Raji (cell line): ENCODE results near the gene CCL27.

Experiments used
- POLR2A ChIP-seq: IDR thresholded peaks from 2 replicates; pipeline ENCODE4 v1.6.1; 2011; ENCODE audit warnings: low read depth, low read length, control low read depth; ENCODE audit not compliant: insufficient read depth

CCL27 gene

DNA sequence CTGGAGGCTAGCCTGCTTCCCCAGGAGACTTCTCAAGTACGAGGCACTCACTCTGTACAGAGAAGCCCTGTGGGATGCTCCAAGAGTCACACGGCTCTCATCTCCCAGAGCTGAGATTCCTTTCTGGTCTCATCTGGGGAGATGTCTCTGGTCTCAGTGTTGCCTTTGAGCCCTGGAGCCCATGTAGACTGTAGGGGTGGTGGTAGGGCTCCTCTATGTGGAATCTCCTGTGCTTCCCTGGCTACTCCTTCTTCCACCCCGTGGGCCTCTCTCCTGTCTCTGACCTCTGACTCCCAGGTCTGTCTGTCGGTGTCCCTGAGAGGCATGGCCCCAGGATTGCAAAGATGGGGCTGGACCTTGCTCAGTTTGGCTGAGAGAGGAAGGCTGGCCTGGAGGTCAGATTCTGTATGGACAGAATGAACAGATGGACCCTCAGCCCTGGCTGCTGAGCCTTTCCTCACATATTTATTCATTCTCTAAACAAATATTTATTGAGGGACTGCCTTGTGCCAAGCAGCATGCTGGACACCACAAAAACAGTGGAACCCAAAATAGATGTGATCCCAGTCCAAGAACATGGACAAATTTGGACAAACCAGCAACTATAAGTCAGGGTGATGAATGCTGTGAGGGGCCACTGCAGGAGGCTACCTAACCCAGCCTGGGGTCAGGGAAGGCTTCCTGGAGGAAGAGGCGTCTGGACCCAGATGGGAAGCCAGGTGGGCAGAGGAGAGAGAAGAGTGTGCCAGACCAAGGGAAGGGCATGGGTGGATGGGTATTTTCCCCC lies 26.1 kb upstream of the CCL27 start:
- no peak for TF ChIP-seq POLR2A

DNA sequence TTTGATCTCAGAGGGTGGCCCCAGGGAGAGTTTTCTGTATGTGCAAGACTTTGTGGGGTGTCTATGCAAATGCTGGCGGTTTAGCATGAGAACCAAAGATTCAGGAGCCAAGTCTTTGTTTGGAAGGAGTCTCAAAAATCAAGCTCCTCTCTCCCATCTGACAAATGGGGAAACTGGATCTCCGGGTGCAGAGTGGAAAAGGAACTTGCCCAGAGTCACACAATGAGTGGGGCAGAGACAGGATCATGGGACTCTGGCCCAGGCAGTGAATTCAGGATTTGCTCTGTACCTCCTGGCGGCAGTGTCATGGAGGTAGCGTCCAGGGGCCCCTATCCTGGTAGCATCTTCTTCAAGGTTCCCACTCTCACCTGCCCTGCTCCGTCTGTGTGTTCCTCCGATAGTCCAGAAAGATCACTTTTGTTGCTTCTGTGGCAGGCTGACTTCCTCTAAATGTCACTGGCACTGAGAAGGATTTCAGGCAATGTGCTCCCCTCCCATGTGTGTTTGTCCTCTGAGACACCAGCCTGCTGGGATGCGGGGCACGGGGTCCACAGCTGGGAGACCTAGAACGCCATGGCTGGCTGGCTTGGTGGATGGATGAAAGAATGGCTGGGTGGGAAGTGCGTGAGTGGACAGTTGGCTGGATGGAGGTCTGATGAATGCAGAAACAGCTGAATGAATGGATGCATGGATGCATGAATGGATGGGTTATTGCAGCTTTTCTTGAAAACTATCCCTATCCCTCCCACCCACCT lies 25.0 kb upstream of the CCL27 start:
- no peak for TF ChIP-seq POLR2A

DNA sequence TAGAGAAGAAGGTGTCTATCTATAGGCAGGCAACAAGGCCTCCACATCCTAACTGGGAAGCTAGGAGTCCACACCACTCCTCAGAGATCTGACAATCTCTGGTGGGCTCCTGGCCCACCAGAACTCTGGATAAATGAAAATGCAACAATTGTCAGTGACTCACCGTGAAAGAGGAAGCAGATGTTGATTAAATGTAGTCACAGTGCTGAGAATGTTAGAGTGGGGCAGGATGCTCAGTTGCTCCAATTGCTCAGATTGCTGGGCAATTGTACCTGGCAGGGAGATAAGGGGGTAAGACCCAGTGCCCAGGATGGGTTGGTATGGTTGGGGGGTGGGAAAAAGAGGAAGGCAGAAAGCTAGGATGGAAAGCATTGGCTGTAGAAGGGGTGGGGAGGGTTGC lies 24.3 kb upstream of the CCL27 start:
- no peak for TF ChIP-seq POLR2A

DNA sequence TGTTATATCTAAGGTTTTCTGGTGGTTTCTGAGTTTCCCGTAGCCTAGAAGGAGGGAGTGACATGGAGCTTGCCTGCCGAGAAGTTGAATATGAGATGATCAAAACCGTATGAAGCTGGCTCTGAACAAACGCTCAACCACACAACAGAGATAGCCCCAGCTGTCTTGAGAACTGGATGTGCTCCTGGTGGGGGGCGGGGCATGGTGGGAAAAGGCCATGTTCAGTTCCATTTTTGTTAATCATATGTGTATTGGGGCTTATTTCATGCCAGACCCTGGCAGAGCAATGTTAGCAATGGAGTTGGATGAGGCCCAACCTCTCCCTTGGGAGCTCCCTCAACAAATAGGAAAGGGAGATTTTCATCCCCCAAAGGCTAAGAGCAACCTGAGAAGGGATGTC lies 23.8 kb upstream of the CCL27 start:
- no peak for TF ChIP-seq POLR2A

DNA sequence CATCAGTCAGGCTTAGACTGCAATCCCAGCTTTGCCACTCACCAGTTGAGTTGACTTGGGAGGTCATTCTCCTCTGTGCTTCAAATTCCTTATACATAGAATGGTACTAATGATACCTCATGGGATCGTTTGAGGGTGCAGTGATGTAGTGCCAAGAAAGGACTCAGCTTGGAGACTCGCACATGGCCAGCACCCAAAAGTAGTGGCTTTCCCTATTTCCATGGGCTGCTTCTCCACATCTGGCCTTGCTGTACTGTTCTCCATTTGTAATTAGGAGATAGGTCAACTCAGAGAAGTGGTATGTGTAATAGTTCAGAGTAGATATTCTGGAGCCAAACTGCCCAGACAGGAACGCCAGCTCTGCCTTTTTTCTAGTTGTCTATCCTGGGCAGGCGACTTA lies 23.1 kb upstream of the CCL27 start:
- no peak for TF ChIP-seq POLR2A

DNA sequence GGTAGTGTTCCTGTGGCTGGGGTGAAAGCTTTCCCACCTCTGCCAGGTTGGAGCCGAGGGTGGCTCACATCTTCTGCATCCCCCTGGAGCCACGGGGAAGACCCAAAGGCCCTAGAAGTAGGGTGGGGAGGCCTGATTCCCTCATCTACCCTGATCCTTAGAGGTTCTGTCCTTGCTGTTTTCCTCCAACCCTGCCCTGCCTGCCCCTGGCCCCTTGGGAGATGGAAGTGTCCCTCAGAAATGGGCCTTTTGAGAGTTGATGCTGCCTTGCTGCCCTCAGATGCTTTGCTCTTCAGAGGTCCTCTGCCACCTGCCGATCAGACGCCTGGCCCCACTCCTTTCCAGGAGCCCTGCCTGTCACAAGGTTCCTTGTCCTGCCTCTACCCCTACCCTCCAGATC lies 22.4 kb upstream of the CCL27 start:
- TF ChIP-seq POLR2A = no peak

DNA sequence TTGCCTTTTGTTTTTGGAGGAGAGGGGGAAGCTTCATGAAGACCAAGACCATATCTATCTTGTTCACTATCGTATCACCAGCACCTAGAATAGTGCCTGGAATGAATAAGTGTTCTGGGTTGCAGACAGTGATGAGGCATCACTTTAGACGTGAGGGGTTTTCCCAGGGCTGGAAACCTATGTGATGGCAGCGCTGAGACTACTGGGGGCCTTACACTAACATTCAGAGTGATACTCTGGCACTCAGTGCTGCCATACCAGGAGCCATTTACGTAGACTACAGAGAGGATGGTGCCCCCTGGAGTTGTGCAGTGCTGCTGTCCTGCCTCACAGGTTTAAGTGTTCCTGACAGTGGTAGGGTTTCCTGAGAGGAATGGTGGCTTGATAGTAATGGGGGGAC lies 21.7 kb upstream of the CCL27 start:
- TF ChIP-seq POLR2A = no peak

DNA sequence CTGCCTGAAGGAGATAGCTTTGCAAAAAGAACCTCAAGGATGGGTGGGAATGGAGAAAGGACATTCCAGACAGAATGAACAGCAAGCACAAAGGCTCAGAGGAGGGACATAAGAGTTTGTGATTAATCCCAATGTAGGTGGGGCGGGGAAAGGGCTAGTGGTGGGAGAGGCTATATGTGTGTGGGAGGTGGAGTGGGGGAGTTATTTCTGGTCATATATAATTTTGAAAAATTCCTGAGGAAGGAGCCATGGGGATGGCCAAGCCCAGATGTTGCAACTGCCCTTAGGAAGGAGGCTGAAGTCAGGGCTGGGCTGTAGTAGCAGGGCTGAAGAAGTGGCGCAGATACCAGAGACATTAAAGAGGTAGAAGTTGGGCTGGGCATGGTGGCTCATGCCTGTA lies 13.4 kb upstream of the CCL27 start:
- TF ChIP-seq POLR2A = no peak

DNA sequence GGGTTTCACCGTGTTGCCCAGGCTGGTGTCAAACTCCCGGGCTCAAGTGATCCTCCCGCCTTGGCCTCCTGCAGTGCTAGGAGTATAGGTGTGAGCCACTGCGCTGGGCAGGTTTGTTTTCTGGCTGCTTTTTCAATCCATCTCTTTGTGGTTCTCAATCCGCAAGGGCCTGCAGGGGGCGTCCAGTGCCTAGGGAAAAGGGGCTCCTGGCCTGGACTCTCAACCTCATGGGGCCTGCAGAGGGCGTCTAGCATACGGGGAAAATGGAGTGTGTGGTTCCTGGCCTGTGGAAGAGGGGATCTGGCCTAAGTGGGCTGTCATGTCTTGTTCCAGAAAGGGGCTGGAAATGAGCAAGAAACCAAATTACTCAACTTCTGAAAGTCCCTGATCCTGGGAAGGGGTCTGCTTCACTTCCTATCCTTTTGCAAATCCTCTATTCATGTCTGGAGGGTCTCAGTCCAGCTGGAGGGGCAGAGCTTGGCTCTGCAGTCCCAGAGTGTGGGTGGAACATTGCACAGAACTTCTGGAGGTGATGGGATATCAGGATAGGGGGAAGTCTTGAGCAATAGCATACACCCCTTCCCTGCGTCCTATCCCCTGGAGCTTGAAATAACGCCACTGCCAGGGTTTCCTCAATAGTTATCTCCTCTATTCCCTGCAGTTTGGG lies 12.7 kb upstream of the CCL27 start:
- TF ChIP-seq POLR2A = no peak

DNA sequence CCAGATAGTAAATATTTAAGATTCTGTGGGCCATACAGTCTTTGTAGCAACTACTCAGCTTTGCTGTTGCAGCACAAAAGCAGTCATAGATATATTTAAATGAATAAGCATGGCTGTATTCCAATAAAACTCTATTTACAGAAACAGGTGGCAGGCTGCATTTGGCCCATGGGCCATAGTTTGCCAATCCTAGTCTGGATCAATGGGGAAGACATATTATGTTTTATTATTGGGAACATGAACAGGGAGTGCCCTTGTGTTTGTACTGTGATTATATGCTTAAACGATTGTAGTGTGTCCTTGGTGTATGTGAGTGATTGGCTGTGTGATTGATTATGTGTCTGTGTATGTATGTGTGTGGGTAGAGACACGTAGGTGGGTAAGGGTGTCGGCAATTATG lies 12.0 kb upstream of the CCL27 start:
- TF ChIP-seq POLR2A = no peak

DNA sequence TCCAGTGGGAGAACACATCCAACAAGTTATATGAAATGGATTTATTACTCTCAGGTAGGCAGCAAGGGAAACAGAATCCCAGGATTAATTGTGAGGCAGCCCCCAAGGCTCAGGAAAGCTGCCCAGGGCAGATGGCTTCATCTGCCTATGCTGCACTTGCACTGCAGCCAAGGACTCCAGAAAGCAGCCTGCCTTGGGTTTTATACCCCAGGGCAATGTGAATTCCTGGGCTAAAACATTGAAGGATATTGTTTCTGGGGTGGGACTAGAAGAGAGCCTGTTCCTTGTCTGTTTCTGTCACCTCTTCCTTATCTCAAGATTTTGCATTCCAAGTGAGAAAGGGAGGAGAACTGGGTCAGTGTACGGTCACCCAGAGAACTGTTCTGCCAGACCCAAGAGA lies 8.8 kb upstream of the CCL27 start:
- no peak for TF ChIP-seq POLR2A

DNA sequence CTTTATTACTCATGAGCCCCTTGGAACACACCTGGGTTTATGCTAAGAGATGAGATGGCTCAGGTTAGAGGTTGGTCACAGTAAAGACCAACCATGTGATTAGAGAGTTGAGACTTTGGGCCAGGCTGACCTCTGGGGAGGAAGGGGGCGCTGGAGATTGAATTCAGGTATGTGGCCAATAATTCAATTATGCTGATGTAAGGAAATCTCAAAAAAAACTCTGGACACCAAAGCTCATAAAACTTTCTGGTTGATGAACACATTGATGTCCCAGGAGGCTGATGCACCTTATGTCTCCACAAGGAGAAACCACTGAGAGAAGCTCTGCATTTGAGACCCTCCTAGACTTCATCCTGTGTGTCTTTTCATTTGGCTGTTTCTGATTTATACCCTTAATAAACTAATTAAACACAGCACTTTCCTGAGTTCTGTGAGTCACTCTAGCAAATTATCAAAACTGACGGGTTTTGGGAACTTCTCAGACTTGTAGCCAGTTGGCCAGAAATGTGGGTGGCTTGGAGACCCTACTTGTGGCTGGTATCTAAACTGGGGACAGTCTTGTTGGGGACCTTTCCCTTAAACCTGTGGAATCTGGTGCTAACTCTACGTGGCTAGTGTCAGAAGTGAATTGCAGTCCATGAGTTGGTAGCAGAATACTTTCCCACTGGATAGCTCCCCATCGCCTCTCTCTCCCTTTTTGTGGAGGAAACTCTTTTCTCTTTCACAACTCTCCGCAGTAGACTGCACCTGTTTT lies 7.5 kb upstream of the CCL27 start:
- no peak for TF ChIP-seq POLR2A

DNA sequence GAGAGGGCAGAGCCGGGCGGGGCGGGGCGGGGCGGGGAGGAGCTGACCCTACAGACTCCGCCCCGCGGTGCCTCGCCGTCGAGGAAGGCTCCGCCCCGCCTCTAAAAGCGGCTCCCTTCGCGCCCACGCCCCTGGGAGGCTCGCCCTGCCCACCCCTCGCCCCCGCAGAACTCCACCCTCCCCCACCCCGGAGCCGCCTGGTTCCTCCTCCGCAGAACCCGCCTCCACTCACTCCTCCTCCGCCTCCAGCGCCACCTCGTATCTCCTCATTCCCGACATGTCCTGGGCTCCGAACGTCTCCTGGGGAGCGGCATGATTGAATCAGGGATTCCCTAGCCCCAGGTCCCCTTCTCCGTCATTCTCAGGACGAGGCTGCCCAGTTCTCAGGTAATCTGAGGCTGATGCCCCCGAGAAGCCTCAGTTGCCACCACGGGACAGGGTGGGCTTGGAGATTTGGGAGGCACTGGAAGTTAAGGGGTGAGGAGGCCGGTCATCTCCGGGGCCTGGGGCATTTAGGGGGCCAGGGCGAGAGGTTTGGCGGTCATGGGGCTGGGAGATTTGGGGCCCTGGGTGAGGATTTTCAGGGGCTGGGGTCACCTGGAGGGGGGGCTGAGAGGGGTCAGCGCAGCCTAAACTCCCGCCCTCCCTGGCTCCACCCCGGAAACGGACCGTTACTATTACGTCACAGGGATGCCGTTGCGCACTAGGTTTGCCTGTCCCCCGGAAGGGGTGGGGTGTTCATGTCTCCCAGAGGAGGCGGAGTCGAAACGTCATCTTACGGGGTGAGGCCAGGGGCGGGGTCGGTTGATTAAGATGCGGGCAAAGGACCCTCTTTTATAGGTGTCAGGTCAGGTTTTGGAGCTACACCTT lies 3.2 kb upstream of the CCL27 start:
- TF ChIP-seq POLR2A = peak; percentile 52

DNA sequence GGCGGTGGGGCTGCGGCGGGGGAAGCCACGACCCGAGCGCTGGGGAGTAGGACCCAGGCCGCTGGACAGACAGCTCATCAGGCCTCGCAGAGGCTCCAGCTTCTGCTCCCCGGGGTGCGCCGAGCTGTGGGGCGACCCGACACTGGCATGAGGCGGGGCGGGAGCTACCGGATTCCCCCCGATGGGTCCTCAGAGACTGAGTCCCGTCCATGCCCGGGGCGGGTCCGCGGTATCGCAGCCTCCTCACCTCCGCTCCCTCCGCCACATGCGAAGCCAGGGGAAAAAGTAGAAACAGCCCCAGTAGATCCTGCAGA lies 2.6 kb upstream of the CCL27 start:
- no peak for TF ChIP-seq POLR2A
